ENCODE results near the gene KCNMA1. TPM values are rescaled to one million over a fixed set of nuclear protein-coding genes. Genes with fewer than 3 reads are reported as not detected.

The KCNMA1 gene
- total and polyA plus RNA-seq, 4 experiments from 2014 or later = 0.26 TPM; not detected in 3

DNA sequence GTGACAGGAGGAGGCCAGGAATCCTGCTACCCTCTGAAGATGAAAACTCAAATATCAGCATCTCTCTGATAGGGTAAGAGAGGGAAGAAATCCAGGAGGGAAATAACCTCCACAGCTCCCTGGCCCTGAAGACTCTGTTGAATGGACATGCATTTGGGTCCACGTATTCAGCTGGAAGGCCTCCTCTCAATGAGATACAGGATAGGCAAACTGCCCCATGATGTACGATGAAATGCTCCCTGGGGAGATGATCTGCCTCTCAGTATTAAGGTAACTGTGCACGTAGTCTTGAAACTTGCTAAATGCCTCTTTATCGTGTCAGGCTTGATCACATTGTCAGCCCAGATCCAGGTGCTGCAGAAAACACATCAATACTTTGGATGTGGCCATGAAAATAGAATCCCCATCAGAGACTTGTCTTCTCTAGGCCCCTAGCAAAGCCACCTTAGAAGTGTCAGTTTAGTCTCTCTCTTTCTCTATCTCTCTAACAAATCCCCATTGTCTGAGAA is 384.0 kb downstream of the KCNMA1 start:
- no peaks in the 10 kb centered on the region for H3K36me3 Mint-ChIP-seq
- no peaks in the 10 kb centered on the region for H3K36me3 ChIP-seq (ENCODE audit: insufficient read depth, low read length)
- H3K27me3 ChIP-seq (ENCODE audit: insufficient read depth, low read length) = no peaks in the 10 kb centered on the region
- DNase-seq = no peak
- H3K27me3 Mint-ChIP-seq = no peaks in the 10 kb centered on the region
- no peak overlapping the region for H3K27ac ChIP-seq (ENCODE audit: low read depth, low read length)
- no peak overlapping the region for H3K27ac Mint-ChIP-seq
- no peaks in the 10 kb centered on the region for H3K4me1 ChIP-seq (ENCODE audit: insufficient read depth, low read length)
- ChIA-PET CTCF (ENCODE audit: partially characterized antibody) (no interaction called here), POLR2A (ENCODE audit: partially characterized antibody) (no interaction called here)
- H3K4me3 Mint-ChIP-seq = no peak overlapping the region
- no peaks in the 10 kb centered on the region for H3K4me1 Mint-ChIP-seq
- no peak overlapping the region for H3K4me3 ChIP-seq (ENCODE audit: low read length in 2 of 2)
- H3K9me3 ChIP-seq (ENCODE audit: control insufficient read depth in 1 of 2, low read length in 2 of 2) = no peaks in the 10 kb centered on the region
- peaks cover 0 to 5% (median under 1%) of the 10 kb centered on the region in 8 donors for H3K9me3 Mint-ChIP-seq
- intact Hi-C loops (cut with micrococcal nuclease) = no loop called here

DNA sequence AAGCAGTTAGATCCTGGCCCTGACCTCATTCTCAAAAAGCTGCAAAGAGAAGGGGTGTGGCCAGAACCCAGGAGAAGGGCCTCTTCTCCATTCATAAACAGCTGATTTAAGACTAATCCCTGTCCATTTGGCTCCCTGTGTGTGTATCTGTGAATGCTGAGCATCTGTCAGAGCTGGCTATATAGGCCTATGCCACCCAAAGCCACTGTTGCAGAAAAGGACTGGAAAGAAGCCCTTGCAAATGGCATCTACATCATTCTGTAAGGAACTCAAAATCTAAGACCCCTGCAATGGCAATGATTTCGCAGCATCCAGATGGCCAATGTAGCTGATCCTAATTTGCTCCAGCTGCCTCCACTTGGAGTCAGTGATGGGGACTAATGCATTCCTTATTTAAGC is 384.5 kb downstream of the KCNMA1 start:
- POLR2A ChIA-PET (ENCODE audit: partially characterized antibody) = no interaction called here
- peaks cover 0 to 5% (median under 1%) of the 10 kb centered on the region in 8 donors for H3K9me3 Mint-ChIP-seq
- intact Hi-C loops (cut with micrococcal nuclease) = no loop called here
- H3K4me3 Mint-ChIP-seq = no peak overlapping the region
- Histone ChIP-seq H3K9me3 (ENCODE audit: control insufficient read depth in 1 of 2, low read length in 2 of 2) (no peaks in the 10 kb centered on the region), H3K4me1 (ENCODE audit: insufficient read depth, low read length) (no peaks in the 10 kb centered on the region), H3K4me3 (ENCODE audit: low read length in 2 of 2) (no peak overlapping the region), H3K36me3 (ENCODE audit: insufficient read depth, low read length) (no peaks in the 10 kb centered on the region), H3K27ac (ENCODE audit: low read depth, low read length) (no peak overlapping the region), H3K27me3 (ENCODE audit: insufficient read depth, low read length) (no peaks in the 10 kb centered on the region)
- no peaks in the 10 kb centered on the region for H3K27me3 Mint-ChIP-seq
- H3K27ac Mint-ChIP-seq = no peak overlapping the region
- no peak for DNase-seq
- no peaks in the 10 kb centered on the region for H3K4me1 Mint-ChIP-seq
- CTCF ChIA-PET (ENCODE audit: partially characterized antibody) = no interaction called here
- H3K36me3 Mint-ChIP-seq = no peaks in the 10 kb centered on the region

DNA sequence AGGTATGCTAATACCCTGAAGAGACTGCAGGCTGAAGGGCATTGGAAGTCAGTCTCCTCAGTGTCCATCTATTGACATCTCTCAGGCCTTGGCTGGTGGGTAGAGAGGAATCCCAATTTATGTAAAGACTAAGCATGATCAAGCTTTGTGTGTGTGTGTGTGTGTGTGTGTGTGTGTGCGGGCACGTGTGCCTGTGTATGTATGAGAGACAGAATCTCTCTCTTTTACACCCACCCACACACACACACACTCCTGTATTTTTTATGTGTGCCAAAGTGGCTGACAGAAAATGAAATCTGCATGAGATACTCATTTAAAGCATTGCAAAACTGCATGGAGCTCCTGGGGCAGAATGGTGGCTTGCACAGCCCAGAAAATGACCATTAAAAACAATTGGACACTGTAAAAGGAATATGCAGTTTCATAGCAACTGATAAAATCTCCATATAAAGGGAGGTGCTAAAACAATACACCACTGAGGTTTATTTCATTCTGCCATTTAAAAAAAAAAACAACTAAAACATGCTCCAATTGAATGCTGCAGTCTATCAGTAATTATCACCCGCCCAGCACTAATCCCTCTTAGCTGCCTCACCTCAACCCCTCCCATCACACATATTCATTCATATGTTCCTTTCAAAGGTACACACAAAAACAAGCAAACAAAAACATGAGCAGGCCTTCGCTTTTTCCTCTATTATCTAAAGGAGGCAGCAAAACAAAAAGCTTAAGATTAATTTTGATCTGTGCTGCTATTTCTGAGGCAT is 385.0 kb downstream of the KCNMA1 start:
- no peaks in the 10 kb centered on the region for H3K27me3 Mint-ChIP-seq
- DNase-seq = no peak
- no peaks in the 10 kb centered on the region for H3K4me1 Mint-ChIP-seq
- H3K27me3 ChIP-seq (ENCODE audit: insufficient read depth, low read length) = no peaks in the 10 kb centered on the region
- intact Hi-C loops (cut with micrococcal nuclease) = no loop called here
- H3K4me3 Mint-ChIP-seq = no peak overlapping the region
- ChIA-PET POLR2A (ENCODE audit: partially characterized antibody) (no interaction called here), CTCF (ENCODE audit: partially characterized antibody) (no interaction called here)
- no peaks in the 10 kb centered on the region for H3K36me3 Mint-ChIP-seq
- H3K9me3 ChIP-seq (ENCODE audit: control insufficient read depth in 1 of 2, low read length in 2 of 2) = no peaks in the 10 kb centered on the region
- peaks cover 0 to 5% (median 0%) of the 10 kb centered on the region in 8 donors for H3K9me3 Mint-ChIP-seq
- no peak overlapping the region for H3K27ac ChIP-seq (ENCODE audit: low read depth, low read length)
- no peak overlapping the region for H3K27ac Mint-ChIP-seq
- no peaks in the 10 kb centered on the region for H3K4me1 ChIP-seq (ENCODE audit: insufficient read depth, low read length)
- H3K4me3 ChIP-seq (ENCODE audit: low read length in 2 of 2) = no peak overlapping the region
- no peaks in the 10 kb centered on the region for H3K36me3 ChIP-seq (ENCODE audit: insufficient read depth, low read length)

DNA sequence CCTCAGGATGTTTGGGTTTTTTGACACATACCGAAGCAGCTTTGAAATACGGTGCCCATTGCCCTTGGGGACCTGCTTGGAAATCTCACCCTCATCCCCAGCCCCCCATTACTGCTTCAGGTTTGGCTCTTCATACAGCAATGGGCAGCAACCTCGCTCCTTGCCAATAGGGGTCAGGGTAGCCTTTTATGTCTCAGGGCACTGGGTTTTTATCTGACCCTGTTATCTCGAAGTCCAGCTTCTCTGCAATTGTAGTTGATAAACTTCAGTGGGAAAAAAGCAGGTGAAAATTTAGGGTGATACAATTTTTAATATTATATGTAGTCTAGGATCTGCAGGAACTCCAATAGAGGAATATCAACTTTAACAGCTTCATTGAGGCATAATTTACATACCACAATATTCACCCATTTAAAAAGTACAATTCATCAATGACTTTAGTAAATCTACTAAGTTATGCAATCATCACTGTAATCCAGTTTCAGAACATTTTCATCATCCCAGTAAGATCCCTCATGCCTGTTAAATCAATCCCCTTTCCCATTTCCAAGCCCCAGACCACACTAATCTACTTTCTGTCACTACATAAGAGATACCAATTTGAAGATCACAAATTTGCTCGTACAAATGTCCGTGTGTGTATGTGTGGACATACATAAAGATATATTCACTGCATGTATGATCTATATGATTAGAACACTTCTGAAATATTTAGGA is 386.2 kb downstream of the KCNMA1 start:
- ChIA-PET POLR2A (ENCODE audit: partially characterized antibody) (no interaction called here), CTCF (ENCODE audit: partially characterized antibody) (no interaction called here)
- H3K4me3 ChIP-seq (ENCODE audit: low read length in 2 of 2) = no peak overlapping the region
- H3K36me3 Mint-ChIP-seq = no peaks in the 10 kb centered on the region
- no peak overlapping the region for H3K27ac Mint-ChIP-seq
- no peak for DNase-seq
- no peak overlapping the region for H3K27ac ChIP-seq (ENCODE audit: low read depth, low read length)
- no peaks in the 10 kb centered on the region for H3K9me3 ChIP-seq (ENCODE audit: control insufficient read depth in 1 of 2, low read length in 2 of 2)
- peaks cover 0 to 3% (median 0%) of the 10 kb centered on the region in 8 donors for H3K9me3 Mint-ChIP-seq
- H3K27me3 Mint-ChIP-seq = no peaks in the 10 kb centered on the region
- H3K4me3 Mint-ChIP-seq = no peak overlapping the region
- no peaks in the 10 kb centered on the region for H3K4me1 ChIP-seq (ENCODE audit: insufficient read depth, low read length)
- H3K4me1 Mint-ChIP-seq = no peaks in the 10 kb centered on the region
- H3K27me3 ChIP-seq (ENCODE audit: insufficient read depth, low read length) = no peaks in the 10 kb centered on the region
- H3K36me3 ChIP-seq (ENCODE audit: insufficient read depth, low read length) = no peaks in the 10 kb centered on the region
- intact Hi-C loops (cut with micrococcal nuclease) = no loop called here

DNA sequence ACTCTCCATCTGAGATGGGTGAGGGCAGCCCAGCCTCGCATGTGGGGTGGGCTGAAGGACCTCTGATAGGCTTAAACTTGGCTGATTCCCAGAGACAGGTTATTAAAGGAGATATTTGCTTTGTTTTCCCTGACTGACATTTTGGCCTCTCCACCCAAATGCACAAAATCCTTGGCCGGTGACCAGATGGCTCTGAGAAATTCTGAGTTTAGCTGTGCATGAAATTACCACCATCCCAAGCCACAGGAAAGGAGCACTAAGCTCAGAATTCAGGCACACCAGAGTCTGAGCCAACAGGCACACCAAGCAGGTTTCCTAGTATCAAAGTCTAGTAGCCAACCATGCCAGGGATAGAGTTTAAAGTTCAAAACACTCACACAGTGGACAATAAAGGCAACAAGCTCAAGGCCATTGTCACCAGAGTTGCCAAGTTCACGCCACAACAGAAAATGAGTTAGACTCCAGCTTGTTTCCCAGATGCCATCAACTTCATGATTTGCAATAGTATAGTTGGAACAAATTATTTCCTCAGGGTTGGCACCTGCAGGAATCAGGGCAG is 387.6 kb downstream of the KCNMA1 start:
- Mint-ChIP-seq H3K36me3 (no peaks in the 10 kb centered on the region), H3K4me1 (no peaks in the 10 kb centered on the region), H3K9me3 (peaks cover 0 to 2% (median 0%) of the 10 kb centered on the region in 8 donors), H3K27me3 (no peaks in the 10 kb centered on the region), H3K27ac (no peak overlapping the region), H3K4me3 (no peak overlapping the region)
- intact Hi-C loops (cut with micrococcal nuclease) = no loop called here
- ChIA-PET POLR2A (ENCODE audit: partially characterized antibody) (no interaction called here), CTCF (ENCODE audit: partially characterized antibody) (no interaction called here)
- no peaks in the 10 kb centered on the region for H3K9me3 ChIP-seq (ENCODE audit: control insufficient read depth in 1 of 2, low read length in 2 of 2)
- H3K27me3 ChIP-seq (ENCODE audit: insufficient read depth, low read length) = no peaks in the 10 kb centered on the region
- no peak overlapping the region for H3K27ac ChIP-seq (ENCODE audit: low read depth, low read length)
- no peak overlapping the region for H3K4me3 ChIP-seq (ENCODE audit: low read length in 2 of 2)
- no peak for DNase-seq
- no peaks in the 10 kb centered on the region for H3K36me3 ChIP-seq (ENCODE audit: insufficient read depth, low read length)
- no peaks in the 10 kb centered on the region for H3K4me1 ChIP-seq (ENCODE audit: insufficient read depth, low read length)

DNA sequence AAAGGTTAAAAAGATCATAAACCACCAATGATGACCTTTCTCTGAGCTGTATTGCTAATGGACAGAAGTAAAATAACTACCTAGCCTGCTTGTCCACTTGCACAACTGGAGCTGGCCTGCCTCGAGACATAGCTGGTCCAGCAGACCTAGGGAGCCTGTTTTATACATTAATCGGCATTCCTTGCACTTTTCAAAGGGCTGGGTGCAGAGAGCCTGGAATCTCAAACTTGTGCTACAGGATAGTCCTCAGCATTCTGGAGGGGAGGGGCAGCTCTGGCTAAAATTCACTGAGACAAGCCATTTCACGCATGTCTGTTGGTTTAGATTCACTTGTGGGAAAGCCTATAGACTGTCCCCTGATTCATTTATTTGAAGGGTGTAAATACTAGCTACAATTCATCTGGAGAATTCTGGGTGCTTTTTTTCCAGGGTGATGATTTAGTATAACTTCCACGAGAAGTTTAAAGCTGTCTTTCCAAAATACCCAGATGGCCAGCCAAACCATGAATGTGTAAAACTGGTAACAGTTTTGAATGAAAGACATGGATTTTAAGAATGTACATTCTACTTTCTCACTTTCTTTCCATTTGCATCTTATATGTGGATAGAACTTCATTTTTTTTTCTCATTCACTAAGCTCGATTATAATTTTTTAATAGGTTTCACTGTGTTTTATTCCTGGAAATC is 389.4 kb downstream of the KCNMA1 start:
- Mint-ChIP-seq H3K27me3 (no peaks in the 10 kb centered on the region), H3K27ac (no peak overlapping the region), H3K9me3 (no peaks in the 10 kb centered on the region), H3K36me3 (no peaks in the 10 kb centered on the region), H3K4me3 (no peak overlapping the region), H3K4me1 (no peaks in the 10 kb centered on the region)
- intact Hi-C loops (cut with micrococcal nuclease) = no loop called here
- Histone ChIP-seq H3K9me3 (ENCODE audit: control insufficient read depth in 1 of 2, low read length in 2 of 2) (no peaks in the 10 kb centered on the region), H3K4me3 (ENCODE audit: low read length in 2 of 2) (no peak overlapping the region), H3K36me3 (ENCODE audit: insufficient read depth, low read length) (no peaks in the 10 kb centered on the region), H3K27ac (ENCODE audit: low read depth, low read length) (no peak overlapping the region), H3K4me1 (ENCODE audit: insufficient read depth, low read length) (no peaks in the 10 kb centered on the region), H3K27me3 (ENCODE audit: insufficient read depth, low read length) (no peaks in the 10 kb centered on the region)
- POLR2A ChIA-PET (ENCODE audit: partially characterized antibody) = no interaction called here
- no peak for DNase-seq
- CTCF ChIA-PET (ENCODE audit: partially characterized antibody) = no interaction called here

Data from CD4-positive, alpha-beta memory T cell (primary cell).